Measurements from ENCODE around the gene TSSK6.

The TSSK6 gene

DNA sequence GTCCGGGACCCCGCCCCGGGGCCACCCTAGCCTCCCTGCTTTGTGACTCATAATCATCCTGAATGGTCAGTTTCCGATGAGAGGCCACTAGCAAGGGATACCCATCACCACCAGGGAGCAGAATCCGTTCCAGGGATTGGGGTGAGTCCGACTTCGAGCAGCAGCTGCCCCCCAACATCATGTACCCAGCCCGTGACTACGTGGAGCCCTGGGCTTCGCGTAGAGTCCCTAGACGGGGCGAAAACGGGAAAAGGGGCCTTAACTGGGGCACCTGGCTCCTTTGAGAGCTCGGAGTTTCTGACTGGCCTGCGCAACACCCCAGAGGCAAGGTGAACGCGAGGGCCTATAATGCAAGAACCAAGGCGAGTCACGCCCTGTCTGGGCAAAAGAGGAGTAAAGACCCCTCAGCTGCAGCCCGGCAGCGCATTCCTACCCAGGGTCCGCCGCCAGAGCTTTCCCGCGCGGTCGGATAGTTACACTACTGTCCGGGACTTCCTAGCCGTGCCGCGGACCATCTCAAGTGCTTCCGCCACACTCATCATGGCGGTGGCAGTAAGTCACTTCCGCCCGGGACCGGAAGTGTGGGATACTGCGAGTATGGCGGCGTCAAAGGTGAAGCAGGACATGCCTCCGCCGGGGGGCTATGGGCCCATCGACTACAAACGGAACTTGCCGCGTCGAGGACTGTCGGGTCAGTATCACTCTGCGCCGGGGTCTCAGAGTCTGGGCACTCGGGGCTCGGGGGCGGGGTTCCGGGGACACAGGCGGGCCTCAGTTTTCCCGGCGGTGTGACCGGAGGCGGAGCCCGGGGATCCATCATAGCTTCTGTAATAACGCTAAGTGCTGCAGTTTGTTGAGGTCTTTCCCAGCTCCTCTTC is 533 bp upstream of the TSSK6 start, which contains the start of gene NDUFA13:
NDUFA13 (plus strand) TSS at position 584 of the 878 bp plus-strand sequence; CDS start at position 598, 14 bp downstream.
- H3K9ac ChIP-seq (ENCODE audit: low read length in 2 of 2), result peak within 1 kb of the TSS; percentile 90 to 94
- H3K27me3 ChIP-seq (ENCODE audit: control insufficient read depth in 1 of 2, insufficient read depth in 2 of 2, low read length in 2 of 2), result no peaks in the 10 kb centered on the region
- peaks cover 34% of the 10 kb centered on the region for H3K4me1 ChIP-seq (ENCODE audit: control insufficient read depth, insufficient read depth, low read length)
- H3K36me3 ChIP-seq (ENCODE audit: control insufficient read depth in 2 of 2, insufficient read depth in 2 of 2, low read length in 2 of 2), result peaks cover 4 to 10% of the 10 kb centered on the region in 2 donors
- peak within 1 kb of the TSS; percentile 76 for H3K27ac ChIP-seq (ENCODE audit: low read length)
- no peaks in the 10 kb centered on the region for H3K9me3 ChIP-seq (ENCODE audit: control insufficient read depth in 2 of 2, low read length in 2 of 2)
- H3K4me3 ChIP-seq (ENCODE audit: low read length in 2 of 2), result peak within 1 kb of the TSS; percentile 90 to 92

DNA sequence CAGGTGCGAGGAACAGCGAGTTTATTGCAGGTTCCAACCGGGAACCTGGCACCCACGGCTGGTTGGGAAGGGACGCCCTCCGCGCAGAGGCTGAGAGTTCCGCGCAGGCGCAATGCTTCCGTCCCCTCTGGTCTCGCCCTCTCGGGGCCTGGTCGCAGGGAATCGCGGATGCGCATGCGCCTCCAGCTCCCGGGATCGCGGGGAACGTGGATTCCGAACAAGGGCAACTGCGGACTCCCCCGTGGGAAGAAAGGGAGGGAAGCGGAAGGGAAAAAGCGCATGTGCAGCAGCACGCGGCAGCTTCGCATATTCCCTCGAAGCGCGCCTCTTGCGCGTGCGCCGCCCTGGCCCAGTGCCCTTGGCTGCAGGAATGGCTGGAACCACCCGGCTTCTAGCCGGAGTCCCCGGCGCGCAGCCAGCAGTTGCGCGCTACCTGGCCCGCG is 1.1 kb downstream of the TSSK6 start:
- H3K36me3 ChIP-seq (ENCODE audit: control insufficient read depth in 2 of 2, insufficient read depth in 2 of 2, low read length in 2 of 2), result peaks cover 0 to under 1% of the 10 kb centered on the region in 2 donors
- H3K9me3 ChIP-seq (ENCODE audit: control insufficient read depth in 2 of 2, low read length in 2 of 2), result no peaks in the 10 kb centered on the region
- no peak overlapping the region for H3K27ac ChIP-seq (ENCODE audit: low read length)
- H3K4me3 ChIP-seq (ENCODE audit: low read length in 2 of 2), result peak overlapping the region; percentile 67 to 68
- peak overlapping the region; percentile 42 to 65 for H3K9ac ChIP-seq (ENCODE audit: low read length in 2 of 2)
- no peaks in the 10 kb centered on the region for H3K27me3 ChIP-seq (ENCODE audit: control insufficient read depth in 1 of 2, insufficient read depth in 2 of 2, low read length in 2 of 2)
- peaks cover 27% of the 10 kb centered on the region for H3K4me1 ChIP-seq (ENCODE audit: control insufficient read depth, insufficient read depth, low read length)

GRCh38 chr19:19513682-19514081 is 1.7 kb downstream of the TSSK6 start:
- Histone ChIP-seq H3K4me1 (ENCODE audit: control insufficient read depth, insufficient read depth, low read length) (peaks cover 24% of the 10 kb centered on the region), H3K36me3 (ENCODE audit: control insufficient read depth in 2 of 2, insufficient read depth in 2 of 2, low read length in 2 of 2) (no peaks in the 10 kb centered on the region), H3K27ac (ENCODE audit: low read length) (no peak overlapping the region), H3K27me3 (ENCODE audit: control insufficient read depth in 1 of 2, insufficient read depth in 2 of 2, low read length in 2 of 2) (no peaks in the 10 kb centered on the region), H3K4me3 (ENCODE audit: low read length in 2 of 2) (peak overlapping the region; percentile 67 to 68), H3K9me3 (ENCODE audit: control insufficient read depth in 2 of 2, low read length in 2 of 2) (no peaks in the 10 kb centered on the region), H3K9ac (ENCODE audit: low read length in 2 of 2) (peak overlapping the region; percentile 42 to 65)

DNA sequence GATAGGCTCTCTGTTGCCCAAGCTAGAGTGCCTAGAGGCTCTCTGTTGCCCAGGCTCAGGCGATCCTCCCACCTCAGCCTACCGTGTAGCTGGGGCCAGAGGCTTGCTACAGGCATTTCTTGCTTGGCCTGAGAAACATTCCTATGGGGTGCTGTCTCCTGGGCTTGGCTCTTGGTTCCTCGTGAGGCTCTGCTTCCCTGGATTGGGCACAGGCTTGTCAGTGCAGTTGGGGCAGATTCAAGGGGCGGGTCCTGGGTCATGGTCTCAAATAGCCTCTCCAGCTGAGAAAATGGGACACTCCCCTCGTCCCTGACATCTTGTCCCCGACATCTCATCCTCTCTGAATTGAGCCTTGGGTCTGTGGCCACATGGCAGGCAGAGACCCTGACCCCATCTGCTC is 4.9 kb downstream of the TSSK6 start:
- Histone ChIP-seq H3K36me3 (ENCODE audit: control insufficient read depth in 2 of 2, insufficient read depth in 2 of 2, low read length in 2 of 2) (peaks cover 5% of the 10 kb centered on the region in 2 donors), H3K27me3 (ENCODE audit: control insufficient read depth in 1 of 2, insufficient read depth in 2 of 2, low read length in 2 of 2) (no peaks in the 10 kb centered on the region), H3K27ac (ENCODE audit: low read length) (no peak overlapping the region), H3K4me3 (ENCODE audit: low read length in 2 of 2) (no peak overlapping the region), H3K9me3 (ENCODE audit: control insufficient read depth in 2 of 2, low read length in 2 of 2) (no peaks in the 10 kb centered on the region), H3K4me1 (ENCODE audit: control insufficient read depth, insufficient read depth, low read length) (peaks cover 7% of the 10 kb centered on the region), H3K9ac (ENCODE audit: low read length in 2 of 2) (no peak overlapping the region)

- H3K36me3 ChIP-seq (ENCODE audit: control insufficient read depth in 2 of 2, insufficient read depth in 2 of 2, low read length in 2 of 2), result peaks cover 8 to 15% of the 10 kb centered on the region in 2 donors
- H3K27me3 ChIP-seq (ENCODE audit: control insufficient read depth in 1 of 2, insufficient read depth in 2 of 2, low read length in 2 of 2), result no peaks in the 10 kb centered on the region
- H3K4me1 ChIP-seq (ENCODE audit: control insufficient read depth, insufficient read depth, low read length), result peaks cover 5% of the 10 kb centered on the region
- no peak overlapping the region for H3K9ac ChIP-seq (ENCODE audit: low read length in 2 of 2)
- H3K27ac ChIP-seq (ENCODE audit: low read length), result no peak overlapping the region
- no peaks in the 10 kb centered on the region for H3K9me3 ChIP-seq (ENCODE audit: control insufficient read depth in 2 of 2, low read length in 2 of 2)
- no peak overlapping the region for H3K4me3 ChIP-seq (ENCODE audit: low read length in 2 of 2)
Measured at GRCh38 chr19:19508217-19508616, 7.1 kb downstream of the TSSK6 start.

DNA sequence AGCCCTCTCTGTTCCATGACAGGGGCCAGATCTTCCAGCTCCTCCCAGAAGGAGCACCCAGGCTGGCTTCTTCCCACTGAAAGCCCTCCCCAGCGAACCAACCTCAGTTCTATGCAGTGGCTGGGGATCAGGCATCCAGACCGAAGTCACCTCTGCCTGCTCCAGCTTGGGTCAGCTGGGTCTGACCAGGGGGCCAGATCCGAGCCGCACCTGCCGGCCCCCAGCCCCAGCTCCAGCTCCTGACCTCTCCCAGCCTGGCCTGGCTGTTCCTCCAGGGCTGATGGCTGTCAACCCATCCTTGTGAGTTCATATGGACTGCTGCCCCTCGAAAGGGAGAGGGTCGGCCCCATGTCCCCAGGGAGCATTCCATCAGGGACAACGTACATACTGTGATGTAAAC is 8.0 kb downstream of the TSSK6 start:
- Histone ChIP-seq H3K36me3 (ENCODE audit: control insufficient read depth in 2 of 2, insufficient read depth in 2 of 2, low read length in 2 of 2) (peaks cover 11 to 21% of the 10 kb centered on the region in 2 donors), H3K27me3 (ENCODE audit: control insufficient read depth in 1 of 2, insufficient read depth in 2 of 2, low read length in 2 of 2) (no peaks in the 10 kb centered on the region), H3K4me3 (ENCODE audit: low read length in 2 of 2) (no peak overlapping the region), H3K9ac (ENCODE audit: low read length in 2 of 2) (no peak overlapping the region), H3K27ac (ENCODE audit: low read length) (no peak overlapping the region), H3K9me3 (ENCODE audit: control insufficient read depth in 2 of 2, low read length in 2 of 2) (no peaks in the 10 kb centered on the region), H3K4me1 (ENCODE audit: control insufficient read depth, insufficient read depth, low read length) (peaks cover 8% of the 10 kb centered on the region)

- Histone ChIP-seq H3K4me3 (ENCODE audit: low read length in 2 of 2) (no peak overlapping the region), H3K27me3 (ENCODE audit: control insufficient read depth in 1 of 2, insufficient read depth in 2 of 2, low read length in 2 of 2) (no peaks in the 10 kb centered on the region), H3K36me3 (ENCODE audit: control insufficient read depth in 2 of 2, insufficient read depth in 2 of 2, low read length in 2 of 2) (peaks cover 15 to 28% of the 10 kb centered on the region in 2 donors), H3K9ac (ENCODE audit: low read length in 2 of 2) (no peak overlapping the region), H3K9me3 (ENCODE audit: control insufficient read depth in 2 of 2, low read length in 2 of 2) (no peaks in the 10 kb centered on the region), H3K27ac (ENCODE audit: low read length) (no peak overlapping the region), H3K4me1 (ENCODE audit: control insufficient read depth, insufficient read depth, low read length) (peaks cover 8% of the 10 kb centered on the region)
Measured at GRCh38 chr19:19506592-19506991, 8.8 kb downstream of the TSSK6 start.

GRCh38 chr19:19505669-19506326 is 9.6 kb downstream of the TSSK6 start:
- H3K36me3 ChIP-seq (ENCODE audit: control insufficient read depth in 2 of 2, insufficient read depth in 2 of 2, low read length in 2 of 2), result peaks cover 21 to 28% of the 10 kb centered on the region in 2 donors
- peaks cover 8% of the 10 kb centered on the region for H3K4me1 ChIP-seq (ENCODE audit: control insufficient read depth, insufficient read depth, low read length)
- no peak overlapping the region for H3K9ac ChIP-seq (ENCODE audit: low read length in 2 of 2)
- no peaks in the 10 kb centered on the region for H3K27me3 ChIP-seq (ENCODE audit: control insufficient read depth in 1 of 2, insufficient read depth in 2 of 2, low read length in 2 of 2)
- no peaks in the 10 kb centered on the region for H3K9me3 ChIP-seq (ENCODE audit: control insufficient read depth in 2 of 2, low read length in 2 of 2)
- no peak overlapping the region for H3K4me3 ChIP-seq (ENCODE audit: low read length in 2 of 2)
- H3K27ac ChIP-seq (ENCODE audit: low read length), result no peak overlapping the region

GRCh38 chr19:19504754-19505668 is 10.3 kb downstream of the TSSK6 start:
- H3K27ac ChIP-seq (ENCODE audit: low read length), result no peak overlapping the region
- H3K4me1 ChIP-seq (ENCODE audit: control insufficient read depth, insufficient read depth, low read length), result peaks cover 8% of the 10 kb centered on the region
- H3K9me3 ChIP-seq (ENCODE audit: control insufficient read depth in 2 of 2, low read length in 2 of 2), result no peaks in the 10 kb centered on the region
- no peak overlapping the region for H3K4me3 ChIP-seq (ENCODE audit: low read length in 2 of 2)
- H3K27me3 ChIP-seq (ENCODE audit: control insufficient read depth in 1 of 2, insufficient read depth in 2 of 2, low read length in 2 of 2), result no peaks in the 10 kb centered on the region
- no peak overlapping the region for H3K9ac ChIP-seq (ENCODE audit: low read length in 2 of 2)
- H3K36me3 ChIP-seq (ENCODE audit: control insufficient read depth in 2 of 2, insufficient read depth in 2 of 2, low read length in 2 of 2), result peaks cover 26 to 34% of the 10 kb centered on the region in 2 donors
